ENCODE data around the gene GPSM3. TPM values are rescaled to one million over a fixed set of nuclear protein-coding genes. Genes with fewer than 3 reads are reported as not detected.

GPSM3 gene
- total and polyA plus RNA-seq, 2 experiments from 2014 or later: 14.5 to 18.0 TPM

DNA sequence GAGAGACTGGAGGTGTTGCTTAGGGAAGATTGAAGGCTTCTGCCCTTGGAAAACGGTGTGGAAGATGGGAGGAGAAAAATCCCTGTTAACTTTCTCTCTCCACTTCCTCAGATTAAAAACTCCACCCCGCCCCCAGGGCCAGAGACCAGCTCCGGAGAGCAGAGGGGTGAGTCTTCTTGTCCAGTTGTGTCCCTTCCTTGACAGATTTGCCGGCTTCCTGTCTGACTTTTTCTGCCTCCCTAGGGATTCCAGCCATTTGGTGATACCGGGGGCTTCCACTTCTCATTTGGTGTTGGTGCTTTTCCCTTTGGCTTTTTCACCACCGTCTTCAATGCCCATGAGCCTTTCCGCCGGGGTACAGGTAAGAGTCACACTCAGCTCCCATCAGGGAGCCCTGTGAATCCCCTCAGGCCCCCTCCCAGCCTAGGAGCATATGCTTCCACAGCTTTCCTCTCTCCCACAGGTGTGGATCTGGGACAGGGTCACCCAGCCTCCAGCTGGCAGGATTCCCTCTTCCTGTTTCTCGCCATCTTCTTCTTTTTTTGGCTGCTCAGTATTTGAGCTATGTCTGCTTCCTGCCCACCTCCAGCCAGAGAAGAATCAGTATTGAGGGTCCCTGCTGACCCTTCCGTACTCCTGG is 12.6 kb downstream of the GPSM3 start:
- TF ChIP-seq, protein P1, sequence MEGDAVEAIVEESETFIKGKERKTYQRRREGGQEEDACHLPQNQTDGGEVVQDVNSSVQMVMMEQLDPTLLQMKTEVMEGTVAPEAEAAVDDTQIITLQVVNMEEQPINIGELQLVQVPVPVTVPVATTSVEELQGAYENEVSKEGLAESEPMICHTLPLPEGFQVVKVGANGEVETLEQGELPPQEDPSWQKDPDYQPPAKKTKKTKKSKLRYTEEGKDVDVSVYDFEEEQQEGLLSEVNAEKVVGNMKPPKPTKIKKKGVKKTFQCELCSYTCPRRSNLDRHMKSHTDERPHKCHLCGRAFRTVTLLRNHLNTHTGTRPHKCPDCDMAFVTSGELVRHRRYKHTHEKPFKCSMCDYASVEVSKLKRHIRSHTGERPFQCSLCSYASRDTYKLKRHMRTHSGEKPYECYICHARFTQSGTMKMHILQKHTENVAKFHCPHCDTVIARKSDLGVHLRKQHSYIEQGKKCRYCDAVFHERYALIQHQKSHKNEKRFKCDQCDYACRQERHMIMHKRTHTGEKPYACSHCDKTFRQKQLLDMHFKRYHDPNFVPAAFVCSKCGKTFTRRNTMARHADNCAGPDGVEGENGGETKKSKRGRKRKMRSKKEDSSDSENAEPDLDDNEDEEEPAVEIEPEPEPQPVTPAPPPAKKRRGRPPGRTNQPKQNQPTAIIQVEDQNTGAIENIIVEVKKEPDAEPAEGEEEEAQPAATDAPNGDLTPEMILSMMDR (IDR thresholded peaks at IDR 0.05; ENCODE audit: low read depth, low read length): no peak
- no peak overlapping the region for H3K4me3 ChIP-seq

DNA sequence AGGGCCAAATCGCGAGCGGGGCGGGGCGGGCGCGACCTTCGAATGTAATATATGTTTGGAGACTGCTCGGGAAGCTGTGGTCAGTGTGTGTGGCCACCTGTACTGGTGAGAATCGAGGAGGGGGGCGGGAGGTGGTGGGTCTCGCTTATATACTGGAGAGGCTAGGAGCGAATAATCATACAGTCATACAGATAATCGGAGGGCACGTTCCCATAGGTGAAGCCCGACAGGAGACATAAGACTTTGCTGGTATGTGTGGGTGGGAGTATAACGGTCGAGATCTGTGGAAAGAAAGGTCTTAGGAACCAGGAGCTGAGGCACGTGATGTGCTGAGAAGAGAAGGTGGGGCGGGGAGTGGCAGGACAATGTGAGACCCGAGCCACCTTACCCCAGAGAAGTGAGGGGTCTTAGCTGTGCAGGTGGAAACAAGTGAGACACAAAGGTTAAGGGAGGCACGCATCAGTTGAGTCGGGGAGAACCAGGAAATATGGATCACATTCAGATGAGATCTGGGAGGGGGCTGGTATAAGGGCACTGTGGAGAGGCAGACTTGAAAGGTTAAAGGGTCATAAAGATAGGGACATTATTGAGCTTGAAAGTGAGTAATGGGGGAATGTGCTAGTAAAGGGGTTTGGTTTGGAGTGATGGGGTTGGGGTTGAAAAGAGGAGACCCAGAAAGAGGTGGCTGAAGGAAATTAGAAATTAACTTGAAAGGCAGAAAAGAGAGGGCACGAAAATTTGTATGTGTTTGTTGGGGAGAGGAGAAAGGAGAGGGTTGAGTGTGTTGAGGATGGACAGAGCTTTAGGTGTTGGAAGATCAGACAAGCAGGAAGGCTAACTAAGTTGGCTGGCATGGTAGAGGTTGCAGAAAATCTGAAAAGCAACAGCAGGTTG is 13.6 kb downstream of the GPSM3 start:
- H3K9me3 ChIP-seq (ENCODE audit: low read depth): no peaks in the 10 kb centered on the region
- TF ChIP-seq, protein P1 (IDR thresholded peaks at IDR 0.05; ENCODE audit: low read depth, low read length): no peak
- H3K4me1 ChIP-seq (ENCODE audit: low read depth): peaks cover 21% of the 10 kb centered on the region
- no peaks in the 10 kb centered on the region for H3K36me3 ChIP-seq
- peak overlapping the region; percentile 100 for H3K27ac ChIP-seq
- peak in 1 of 2 donors; percentile 20 for DNase-seq (ENCODE audit: low read depth in 1 of 2, low spot score in 1 of 2)
- peak overlapping the region; percentile 98 for H3K4me3 ChIP-seq
- H3K27me3 ChIP-seq: no peaks in the 10 kb centered on the region

More for the DNA sequence above, 12.6 kb downstream of the GPSM3 start:
- peaks cover 18% of the 10 kb centered on the region for H3K4me1 ChIP-seq (ENCODE audit: low read depth)
- DNase-seq (ENCODE audit: low read depth in 1 of 2, low spot score in 1 of 2): no peak
- no peaks in the 10 kb centered on the region for H3K36me3 ChIP-seq
- H3K9me3 ChIP-seq (ENCODE audit: low read depth): no peaks in the 10 kb centered on the region
- H3K27ac ChIP-seq: no peak overlapping the region
- no peaks in the 10 kb centered on the region for H3K27me3 ChIP-seq

DNA sequence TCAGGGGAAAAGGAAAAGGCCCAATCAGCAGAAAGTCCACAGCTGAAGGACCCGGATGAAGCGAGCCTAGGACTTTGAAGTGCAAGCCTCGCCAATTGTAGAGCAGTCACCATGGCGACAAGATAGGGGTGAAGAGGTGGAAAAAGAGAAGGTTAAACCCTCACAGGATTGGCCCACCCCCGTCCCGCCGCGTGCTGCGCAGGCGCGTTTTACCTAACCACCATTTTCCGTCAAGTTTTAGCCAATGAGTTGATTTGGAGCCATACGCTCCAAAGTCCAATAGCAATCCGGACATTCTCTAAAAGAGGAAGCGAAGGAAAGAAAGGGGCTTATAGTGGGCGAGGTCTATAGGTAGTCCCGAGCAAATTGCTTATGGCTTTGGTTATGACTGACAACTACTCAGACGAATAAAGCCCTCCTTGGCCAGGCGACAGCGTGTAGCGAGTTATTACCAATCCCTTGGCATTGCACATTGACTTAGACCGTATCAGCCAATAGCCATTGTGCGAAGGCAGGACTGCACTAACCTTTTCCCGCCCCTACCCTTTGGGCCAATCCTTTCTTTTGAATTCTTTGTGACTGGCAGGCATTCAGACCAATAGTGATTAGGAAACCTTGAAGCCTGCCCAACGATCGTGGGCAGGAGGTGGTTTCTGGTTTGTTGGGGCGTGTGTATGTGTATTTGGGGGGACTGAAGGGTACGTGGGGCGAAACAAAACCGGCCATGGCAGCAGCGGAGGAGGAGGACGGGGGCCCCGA is 14.5 kb downstream of the GPSM3 start, which contains the start of gene RNF5:
RNF5 (plus strand) TSS at position 618 of the 759 bp plus-strand sequence; CDS start at position 725, 107 bp downstream.
- no peaks in the 10 kb centered on the region for H3K36me3 ChIP-seq
- H3K4me1 ChIP-seq (ENCODE audit: low read depth): peaks cover 21% of the 10 kb centered on the region
- no peaks in the 10 kb centered on the region for H3K9me3 ChIP-seq (ENCODE audit: low read depth)
- peak within 1 kb of the TSS; percentile 100 for H3K27ac ChIP-seq
- H3K27me3 ChIP-seq: no peaks in the 10 kb centered on the region
- TF ChIP-seq, protein P1 (IDR thresholded peaks at IDR 0.05; ENCODE audit: low read depth, low read length): no peak
- peak within 1 kb of the TSS; percentile 98 for H3K4me3 ChIP-seq
- DNase-seq (ENCODE audit: low read depth in 1 of 2, low spot score in 1 of 2): peak; percentile 100

DNA sequence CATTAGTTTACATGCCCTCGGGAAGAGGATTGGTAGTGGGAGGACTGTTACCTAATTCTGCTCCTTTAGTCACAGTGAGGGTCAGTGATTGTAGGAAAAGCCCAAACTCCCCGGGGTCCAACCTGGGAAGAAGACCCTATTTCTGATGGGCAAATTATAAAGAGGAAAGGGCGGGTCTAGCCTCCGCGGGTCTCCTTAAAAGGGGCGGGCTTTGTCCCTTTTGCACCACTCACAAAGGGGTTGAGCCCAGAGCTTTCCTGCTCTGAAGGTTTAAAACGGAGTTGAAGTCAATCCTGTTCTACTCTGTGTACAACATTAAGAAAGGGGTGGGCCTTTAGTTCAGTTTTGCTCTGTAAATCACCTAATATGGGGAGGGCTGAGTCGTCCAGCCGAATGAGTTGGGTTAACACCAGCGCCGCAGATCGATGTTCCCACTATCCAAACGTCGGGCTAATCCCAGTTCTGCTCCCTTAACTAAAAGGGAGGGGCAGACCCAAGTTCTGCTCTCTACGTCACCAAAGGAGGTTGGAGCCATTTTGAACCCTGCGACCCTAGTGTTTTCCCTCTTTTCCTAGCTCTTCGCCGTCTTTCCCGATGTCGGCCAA is 15.2 kb downstream of the GPSM3 start:
- Histone ChIP-seq H3K4me1 (ENCODE audit: low read depth) (peaks cover 21% of the 10 kb centered on the region), H3K36me3 (no peaks in the 10 kb centered on the region), H3K27me3 (no peaks in the 10 kb centered on the region), H3K4me3 (peak overlapping the region; percentile 98), H3K27ac (peak overlapping the region; percentile 100), H3K9me3 (ENCODE audit: low read depth) (no peaks in the 10 kb centered on the region)
- DNase-seq (ENCODE audit: low read depth in 1 of 2, low spot score in 1 of 2): peak in 1 of 2 donors; percentile 77
- TF ChIP-seq, protein P1 (IDR thresholded peaks at IDR 0.05; ENCODE audit: low read depth, low read length): no peak

Data from cardiac muscle cell (in vitro differentiated cells and primary cell).